WTC11 (cell line): ENCODE results near the gene USF2.

ENCODE experiments used
- ATF1 ChIP-seq: sonication (generic); formaldehyde crosslinking; IDR thresholded peaks from 2 replicates; pipeline ENCODE4 v1.8.1; 2023; ENCODE audit warnings: mild to moderate bottlenecking, moderate library complexity, missing genetic modification reagents
- CREB1 ChIP-seq: sonication (generic); formaldehyde crosslinking; IDR thresholded peaks from 2 replicates; pipeline ENCODE4 v1.8.0; 2023; ENCODE audit warnings: mild to moderate bottlenecking, missing genetic modification reagents
- CREM ChIP-seq: sonication (generic); formaldehyde crosslinking; IDR thresholded peaks from 2 replicates; pipeline ENCODE4 v1.8.1; 2022; ENCODE audit warnings: mild to moderate bottlenecking, missing genetic modification reagents, moderate library complexity
- CTCF ChIP-seq: fragments of 200-600 bp; IDR thresholded peaks from 2 replicates; pipeline ENCODE4 v1.8.0; 2022; ENCODE audit warnings: antibody characterized with exemption
- E2F1 ChIP-seq: sonication (generic); formaldehyde crosslinking; IDR thresholded peaks from 2 replicates; pipeline ENCODE4 v1.8.0; 2022; ENCODE audit warnings: mild to moderate bottlenecking, missing genetic modification reagents
- E2F4 ChIP-seq: sonication (generic); formaldehyde crosslinking; IDR thresholded peaks from 2 replicates; pipeline ENCODE4 v1.8.1; 2022; ENCODE audit warnings: low read depth, mild to moderate bottlenecking, moderate library complexity, missing genetic modification reagents, borderline replicate concordance
- MXD4 ChIP-seq: fragments of 250-450 bp; sonication (Bioruptor Pico); IDR thresholded peaks from 2 replicates; pipeline ENCODE4 v1.8.0; 2021; ENCODE audit warnings: mild to moderate bottlenecking, moderate library complexity, borderline replicate concordance
- NFYB ChIP-seq: sonication (generic); formaldehyde crosslinking; conservative IDR thresholded peaks from 2 replicates; pipeline ENCODE4 v1.8.0; 2022; ENCODE audit warnings: low read depth, missing genetic modification reagents
- NR3C1 ChIP-seq: sonication (generic); formaldehyde crosslinking; conservative IDR thresholded peaks from 2 replicates; pipeline ENCODE4 v1.8.1; 2023; ENCODE audit warnings: low read depth, mild to moderate bottlenecking, missing genetic modification reagents
- TCF7 ChIP-seq: sonication (generic); formaldehyde crosslinking; IDR thresholded peaks from 2 replicates; pipeline ENCODE4 v1.8.0; 2022; ENCODE audit warnings: mild to moderate bottlenecking, low read depth, missing genetic modification reagents, moderate library complexity
- TEAD4 ChIP-seq: sonication (generic); formaldehyde crosslinking; IDR thresholded peaks from 2 replicates; pipeline ENCODE4 v1.8.0; 2022; ENCODE audit warnings: mild to moderate bottlenecking, missing genetic modification reagents
- USF2 ChIP-seq: sonication (generic); formaldehyde crosslinking; IDR thresholded peaks from 2 replicates; pipeline ENCODE4 v1.8.1; 2023; ENCODE audit warnings: mild to moderate bottlenecking, missing genetic modification reagents, moderate library complexity

- no peak for TF ChIP-seq TCF7
- TF ChIP-seq NR3C1 (CRISPR knock-in tag) = no peak
- TF ChIP-seq CTCF = no peak
- TF ChIP-seq E2F4 (CRISPR knock-in tag) = no peak
- TF ChIP-seq NFYB (CRISPR knock-in tag) = no peak
- no peak for TF ChIP-seq CREB1
- no peak for TF ChIP-seq CREM (CRISPR knock-in tag)
- TF ChIP-seq USF2 (CRISPR knock-in tag) = no peak
- TF ChIP-seq E2F1 (CRISPR knock-in tag) = no peak
- TF ChIP-seq TEAD4 (CRISPR knock-in tag) = no peak
- TF ChIP-seq MXD4 (CRISPR knock-in tag) = no peak
- no peak for TF ChIP-seq ATF1 (CRISPR knock-in tag)
These were observed 39.2 kb upstream of the USF2 start for GRCh38 chr19:35229601-35230000.
